DND-41 (cell line): ENCODE measurements around the gene TRIM41.
A peak's percentile ranks its signal among the peaks of the same experiment; 100 is the strongest.

Experiments
- ATAC-seq: fragments of 200-7000 bp; cut with Tn5 transposase; 3 replicates; pipeline ENCODE4 v1.9.1; 2021; ENCODE audit warnings: low read depth; ENCODE audit not compliant: insufficient read depth
- DNase-seq: peaks from one replicate; pipeline ENCODE4 v3.0.0-alpha.2; 2020
- H2AFZ ChIP-seq: 2 replicates; pipeline ENCODE4 v1.6.0; 2012; ENCODE audit warnings: low read depth, low read length
- H3K27ac ChIP-seq: 2 replicates; pipeline ENCODE4 v1.5.1; 2012; ENCODE audit warnings: low read length, inconsistent platforms
- H3K27me3 ChIP-seq: fragments of 200-600 bp; sonication (generic); 2 replicates; pipeline ENCODE4 v1.6.0; 2012; ENCODE audit warnings: low read length, mild to moderate bottlenecking, inconsistent platforms; ENCODE audit not compliant: insufficient read depth, poor library complexity
- H3K36me3 ChIP-seq: 2 replicates; pipeline ENCODE4 v1.5.1; 2012; ENCODE audit warnings: low read length, inconsistent platforms; ENCODE audit not compliant: insufficient read depth
- H3K4me1 ChIP-seq: 2 replicates; pipeline ENCODE4 v1.5.1; 2012; ENCODE audit warnings: mild to moderate bottlenecking, low read length; ENCODE audit not compliant: insufficient read depth
- H3K4me2 ChIP-seq: 2 replicates; pipeline ENCODE4 v1.6.0; 2012; ENCODE audit warnings: mild to moderate bottlenecking, moderate library complexity, low read length, inconsistent platforms; ENCODE audit not compliant: insufficient read depth
- H3K4me3 ChIP-seq, 2 experiments: fragments of 200-600 bp in 1 of 2; shearing (Covaris generic) in 1 of 2; 2 replicates each; pipeline ENCODE4 v1.5.1; 2012 to 2016; ENCODE audit warnings: inconsistent platforms in 2 of 2, low read length in 2 of 2, mild to moderate bottlenecking in 2 of 2, low read depth in 1 of 2, moderate library complexity in 1 of 2
- H3K79me2 ChIP-seq: 2 replicates; pipeline ENCODE4 v1.6.0; 2012; ENCODE audit warnings: low read length, inconsistent platforms; ENCODE audit not compliant: insufficient read depth
- H3K9ac ChIP-seq: 2 replicates; pipeline ENCODE4 v1.6.0; 2012; ENCODE audit warnings: low read depth, mild to moderate bottlenecking, inconsistent platforms, low read length, moderate library complexity
- H3K9me3 ChIP-seq: 2 replicates; pipeline ENCODE4 v1.5.1; 2012; ENCODE audit warnings: low read length, moderate library complexity, mild to moderate bottlenecking, inconsistent platforms; ENCODE audit not compliant: insufficient read depth, severe bottlenecking
- H4K20me1 ChIP-seq: 2 replicates; pipeline ENCODE4 v1.6.0; 2012; ENCODE audit warnings: low read length; ENCODE audit not compliant: insufficient read depth
- EZH2 ChIP-seq: IDR thresholded peaks from 3 replicates; pipeline ENCODE4 v1.6.1; 2012; ENCODE audit warnings: borderline replicate concordance, low read depth, mild to moderate bottlenecking, moderate library complexity, low read length, inconsistent platforms; ENCODE audit not compliant: severe bottlenecking
- TF ChIP-seq, protein P1 (sequence below): IDR thresholded peaks from 2 replicates; pipeline ENCODE4 v1.5.1; 2012; ENCODE audit warnings: borderline replicate concordance, low read length, moderate library complexity, mild to moderate bottlenecking; ENCODE audit not compliant: poor library complexity, severe bottlenecking; ENCODE audit errors: extremely low read depth

Gene TRIM41

DNA sequence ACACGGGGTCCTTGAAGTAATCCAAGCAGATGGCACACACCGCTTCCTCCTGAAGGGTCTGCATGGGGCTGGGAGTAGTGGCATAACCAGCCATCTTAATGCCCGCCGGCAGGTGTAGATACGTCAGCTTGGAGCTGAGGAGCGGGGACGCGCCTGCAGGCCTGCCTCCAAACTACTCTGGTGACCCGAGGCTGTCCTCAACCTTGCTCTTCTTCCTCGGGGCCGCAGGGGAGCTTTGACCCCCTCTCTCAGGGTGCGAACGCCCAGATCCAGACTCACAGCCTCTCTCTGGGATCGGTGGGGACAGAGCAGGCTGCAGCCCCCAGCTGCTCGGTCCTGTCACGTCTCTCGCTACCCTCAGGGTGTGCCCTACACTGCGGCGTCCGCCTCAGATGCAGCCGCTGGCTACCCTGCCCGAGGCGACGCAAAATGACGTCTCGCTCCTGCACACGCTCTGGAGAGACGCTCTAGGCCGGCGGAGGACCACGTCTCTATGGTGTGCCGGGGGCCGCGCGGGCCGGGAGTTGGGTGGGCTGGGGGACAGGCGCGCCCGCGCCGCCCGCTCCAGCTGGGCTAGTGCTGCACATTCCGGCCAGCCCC, 37.7 kb downstream of the TRIM41 start, which contains the start of gene TRIM52:
TSS of gene TRIM52 (minus strand) at position 424 of the 600 bp plus-strand sequence. CDS start at position 94, 330 bp downstream.
- Histone ChIP-seq H3K4me3 (peak within 1 kb of the TSS; percentile 88 to 97), H3K9ac (peak within 1 kb of the TSS; percentile 98), H4K20me1 (peaks cover 17% of the 10 kb centered on the region; the same call in 1 of the 2 replicates), H3K79me2 (peaks cover 78% of the 10 kb centered on the region), H2AFZ (peak within 1 kb of the TSS; percentile 79), H3K27me3 (no peaks in the 10 kb centered on the region), H3K4me1 (peaks cover 58% of the 10 kb centered on the region), H3K27ac (peak within 1 kb of the TSS; percentile 98), H3K4me2 (peak within 1 kb of the TSS; percentile 95), H3K36me3 (peaks cover 35% of the 10 kb centered on the region), H3K9me3 (no peaks in the 10 kb centered on the region)
- DNase-seq (peak; percentile 90), ATAC-seq (peak; percentile 86)
- no peak for TF ChIP-seq EZH2
- TF ChIP-seq, protein P1, sequence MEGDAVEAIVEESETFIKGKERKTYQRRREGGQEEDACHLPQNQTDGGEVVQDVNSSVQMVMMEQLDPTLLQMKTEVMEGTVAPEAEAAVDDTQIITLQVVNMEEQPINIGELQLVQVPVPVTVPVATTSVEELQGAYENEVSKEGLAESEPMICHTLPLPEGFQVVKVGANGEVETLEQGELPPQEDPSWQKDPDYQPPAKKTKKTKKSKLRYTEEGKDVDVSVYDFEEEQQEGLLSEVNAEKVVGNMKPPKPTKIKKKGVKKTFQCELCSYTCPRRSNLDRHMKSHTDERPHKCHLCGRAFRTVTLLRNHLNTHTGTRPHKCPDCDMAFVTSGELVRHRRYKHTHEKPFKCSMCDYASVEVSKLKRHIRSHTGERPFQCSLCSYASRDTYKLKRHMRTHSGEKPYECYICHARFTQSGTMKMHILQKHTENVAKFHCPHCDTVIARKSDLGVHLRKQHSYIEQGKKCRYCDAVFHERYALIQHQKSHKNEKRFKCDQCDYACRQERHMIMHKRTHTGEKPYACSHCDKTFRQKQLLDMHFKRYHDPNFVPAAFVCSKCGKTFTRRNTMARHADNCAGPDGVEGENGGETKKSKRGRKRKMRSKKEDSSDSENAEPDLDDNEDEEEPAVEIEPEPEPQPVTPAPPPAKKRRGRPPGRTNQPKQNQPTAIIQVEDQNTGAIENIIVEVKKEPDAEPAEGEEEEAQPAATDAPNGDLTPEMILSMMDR, result peak; percentile 15

DNA sequence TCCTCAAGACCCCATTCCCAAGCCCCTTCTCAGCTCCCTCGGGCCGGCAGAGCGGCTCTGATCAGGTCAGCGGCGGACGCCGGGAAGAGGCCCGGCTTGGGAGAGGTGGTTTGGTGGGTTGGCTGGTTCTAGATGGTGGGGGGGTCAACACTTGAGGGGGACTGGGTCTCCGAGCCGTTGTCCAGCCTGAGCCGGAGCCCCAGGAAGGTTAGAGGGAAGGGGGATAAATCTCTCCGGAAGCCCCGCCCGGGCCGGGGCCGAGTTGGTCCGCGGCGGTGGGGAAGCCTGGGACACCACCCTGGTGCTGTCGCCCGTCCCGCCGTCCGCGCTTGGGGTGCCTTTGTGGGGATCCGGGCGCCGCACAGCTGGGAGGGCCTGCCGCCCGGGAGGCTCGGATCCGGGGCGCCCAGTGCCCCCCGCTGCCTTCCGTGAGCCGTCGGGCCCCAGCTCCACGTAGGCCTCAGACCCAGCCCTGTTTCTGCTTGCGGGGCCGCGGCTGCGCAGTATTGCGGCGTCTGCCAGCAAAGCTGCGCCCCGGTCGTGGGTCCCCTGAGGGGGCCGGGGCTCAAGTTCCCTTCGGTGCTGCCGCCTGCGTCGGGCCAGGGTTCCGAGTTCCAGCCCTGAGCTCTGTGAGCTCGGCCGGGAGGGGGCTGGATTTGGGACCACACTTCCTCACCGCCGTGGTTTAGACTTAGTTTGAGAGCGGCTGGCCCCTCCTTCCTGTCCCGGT, 38.4 kb downstream of the TRIM41 start:
- no peaks in the 10 kb centered on the region for H3K9me3 ChIP-seq
- H3K9ac ChIP-seq, result peak overlapping the region; percentile 98
- H3K4me3 ChIP-seq, result peak overlapping the region; percentile 88 to 97
- H4K20me1 ChIP-seq, result peaks cover 15% of the 10 kb centered on the region; the same call in 1 of the 2 replicates
- H3K27ac ChIP-seq, result peak overlapping the region; percentile 98
- H2AFZ ChIP-seq, result peak overlapping the region; percentile 79
- peak overlapping the region; percentile 95 for H3K4me2 ChIP-seq
- TF ChIP-seq EZH2, result no peak
- TF ChIP-seq, protein P1, result no peak
- H3K4me1 ChIP-seq, result peaks cover 51% of the 10 kb centered on the region
- peaks cover 72% of the 10 kb centered on the region for H3K79me2 ChIP-seq
- ATAC-seq, result peak; percentile 72
- no peaks in the 10 kb centered on the region for H3K27me3 ChIP-seq
- DNase-seq, result peak; percentile 83
- peaks cover 33% of the 10 kb centered on the region for H3K36me3 ChIP-seq

DNA sequence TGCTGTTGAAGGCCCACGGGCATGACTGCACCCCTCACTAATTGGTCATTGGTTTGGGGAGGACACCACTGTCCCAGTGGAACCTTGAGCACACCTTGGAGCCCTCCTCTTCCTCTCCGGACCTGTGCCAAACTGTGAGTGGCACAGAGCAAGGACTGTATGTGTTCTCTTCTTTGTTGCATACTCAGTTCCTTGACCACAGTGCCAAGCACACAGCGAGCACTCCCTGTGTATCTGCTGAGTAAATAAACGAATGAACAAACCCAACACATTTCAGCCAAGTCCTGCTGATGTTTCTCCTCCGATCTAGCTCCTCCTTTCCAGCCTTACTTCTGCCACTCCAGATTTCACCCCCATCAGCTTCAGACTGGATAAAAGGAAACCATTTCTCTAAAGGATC, 40.6 kb downstream of the TRIM41 start:
- H2AFZ ChIP-seq, result no peak overlapping the region
- no peak overlapping the region for H3K4me3 ChIP-seq
- H4K20me1 ChIP-seq, result peaks cover 15% of the 10 kb centered on the region; the same call in 1 of the 2 replicates
- H3K79me2 ChIP-seq, result peaks cover 50% of the 10 kb centered on the region
- no peak overlapping the region for H3K27ac ChIP-seq
- no peak overlapping the region for H3K4me2 ChIP-seq
- peaks cover 22% of the 10 kb centered on the region for H3K36me3 ChIP-seq
- TF ChIP-seq, protein P1, result no peak
- TF ChIP-seq EZH2, result no peak
- no peak for ATAC-seq
- H3K27me3 ChIP-seq, result no peaks in the 10 kb centered on the region
- no peaks in the 10 kb centered on the region for H3K9me3 ChIP-seq
- no peak overlapping the region for H3K9ac ChIP-seq
- no peak for DNase-seq
- peaks cover 30% of the 10 kb centered on the region for H3K4me1 ChIP-seq
